Vagina (tissue), 2 donors: ENCODE data around the gene TMEM52. TPM values are rescaled to one million over a fixed set of nuclear protein-coding genes. Genes with fewer than 3 reads are reported as not detected.

Experiments
- DNase-seq, 2 donors: peaks; one replicate each; pipeline ENCODE4 v3.0.0-alpha.2; 2017; ENCODE audit errors: extremely low spot score in 2 of 2
- H3K27ac ChIP-seq: fragments of 200-600 bp; sonication (generic); one replicate; pipeline ENCODE4 v1.5.1; 2019
- H3K27me3 ChIP-seq: fragments of 200-600 bp; sonication (generic); one replicate; pipeline ENCODE4 v1.5.1; 2019
- H3K36me3 ChIP-seq, 2 donors: fragments of 200-600 bp; sonication (generic); one replicate each; pipeline ENCODE4 v1.5.1; 2017 to 2019
- H3K4me1 ChIP-seq: fragments of 200-600 bp; sonication (generic); one replicate; pipeline ENCODE4 v1.5.1; 2019
- H3K4me3 ChIP-seq, 2 donors: fragments of 200-600 bp; sonication (generic); 1 replicate in 1 of 2; 2 replicates in 1 of 2; pipeline ENCODE4 v1.5.1; 2016 to 2019
- H3K9me3 ChIP-seq: fragments of 200-600 bp; sonication (generic); one replicate; pipeline ENCODE4 v1.5.1; 2019
- POLR2A ChIP-seq, 2 donors: fragments of 450-650 bp; IDR thresholded peaks; one replicate each; pipeline ENCODE4 v1.6.1; 2017; ENCODE audit warnings: antibody characterized with exemption in 2 of 2, mild to moderate bottlenecking in 2 of 2, moderate library complexity in 2 of 2
- POLR2AphosphoS5 ChIP-seq, 2 donors: sonication (generic); formaldehyde crosslinking; IDR thresholded peaks; one replicate each; pipeline ENCODE4 v1.9.0; 2017; ENCODE audit warnings: antibody characterized with exemption in 2 of 2, mild to moderate bottlenecking in 2 of 2, low read depth in 1 of 2; ENCODE audit not compliant: insufficient read depth in 1 of 2
- intact Hi-C: fragments of 100-400 bp; cut with DNase I; formaldehyde crosslinking; loops from one replicate; pipeline ENCODE4 v1.15.1; 2023
- total RNA-seq: library from RNA; depleted of rRNA; stranded (reverse); fragments of >200 nt; gene quantifications from one replicate; pipeline ENCODE4 v1.2.3, GENCODE V29; 2016
- TF ChIP-seq, protein P1 (sequence below), 3 experiments: fragments of 450-650 bp in 2 of 3; fragments of 200-600 bp in 1 of 3; sonication (generic) in 1 of 3; IDR thresholded peaks; one replicate each; pipeline ENCODE4 v1.5.1; 2017 to 2019; ENCODE audit warnings: antibody characterized with exemption in 3 of 3, mild to moderate bottlenecking in 2 of 3, moderate library complexity in 2 of 3

The TMEM52 gene
- total RNA-seq, 1 donor from 2014 or later = 5.9 TPM

DNA sequence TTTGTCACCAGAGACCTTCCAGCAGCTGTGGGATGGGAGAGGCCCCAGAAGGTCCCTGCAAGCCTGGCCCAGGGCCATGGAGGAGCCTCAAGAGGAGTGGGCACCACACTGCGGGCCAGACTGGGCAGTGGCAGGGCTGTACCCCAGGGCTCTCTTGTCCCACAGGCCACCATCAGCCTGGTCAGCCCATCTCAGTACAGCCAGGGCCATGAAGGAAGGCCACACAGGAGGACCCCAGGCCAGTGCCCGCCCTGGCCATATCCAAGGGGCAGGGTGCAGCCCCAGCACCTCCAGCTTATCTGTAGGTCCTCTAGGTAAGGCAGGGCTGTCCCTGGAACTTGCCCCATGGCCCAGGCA, 25.1 kb downstream of the TMEM52 start:
- H3K9me3 ChIP-seq = no peaks in the 10 kb centered on the region
- no peaks in the 10 kb centered on the region for H3K36me3 ChIP-seq
- intact Hi-C loops = no loop called here
- peaks cover 47% of the 10 kb centered on the region for H3K4me1 ChIP-seq
- no peak for DNase-seq
- H3K27ac ChIP-seq = peak overlapping the region; percentile 94
- H3K27me3 ChIP-seq = no peaks in the 10 kb centered on the region
- no peak for TF ChIP-seq POLR2A (IDR thresholded peaks at IDR 0.05)
- TF ChIP-seq POLR2AphosphoS5 (IDR thresholded peaks at IDR 0.05; ENCODE audit: insufficient read depth in 1 of 2, low read depth in 1 of 2) = no peak
- TF ChIP-seq, protein P1, sequence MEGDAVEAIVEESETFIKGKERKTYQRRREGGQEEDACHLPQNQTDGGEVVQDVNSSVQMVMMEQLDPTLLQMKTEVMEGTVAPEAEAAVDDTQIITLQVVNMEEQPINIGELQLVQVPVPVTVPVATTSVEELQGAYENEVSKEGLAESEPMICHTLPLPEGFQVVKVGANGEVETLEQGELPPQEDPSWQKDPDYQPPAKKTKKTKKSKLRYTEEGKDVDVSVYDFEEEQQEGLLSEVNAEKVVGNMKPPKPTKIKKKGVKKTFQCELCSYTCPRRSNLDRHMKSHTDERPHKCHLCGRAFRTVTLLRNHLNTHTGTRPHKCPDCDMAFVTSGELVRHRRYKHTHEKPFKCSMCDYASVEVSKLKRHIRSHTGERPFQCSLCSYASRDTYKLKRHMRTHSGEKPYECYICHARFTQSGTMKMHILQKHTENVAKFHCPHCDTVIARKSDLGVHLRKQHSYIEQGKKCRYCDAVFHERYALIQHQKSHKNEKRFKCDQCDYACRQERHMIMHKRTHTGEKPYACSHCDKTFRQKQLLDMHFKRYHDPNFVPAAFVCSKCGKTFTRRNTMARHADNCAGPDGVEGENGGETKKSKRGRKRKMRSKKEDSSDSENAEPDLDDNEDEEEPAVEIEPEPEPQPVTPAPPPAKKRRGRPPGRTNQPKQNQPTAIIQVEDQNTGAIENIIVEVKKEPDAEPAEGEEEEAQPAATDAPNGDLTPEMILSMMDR (IDR thresholded peaks at IDR 0.05) = no peak
- H3K4me3 ChIP-seq = no peak overlapping the region

DNA sequence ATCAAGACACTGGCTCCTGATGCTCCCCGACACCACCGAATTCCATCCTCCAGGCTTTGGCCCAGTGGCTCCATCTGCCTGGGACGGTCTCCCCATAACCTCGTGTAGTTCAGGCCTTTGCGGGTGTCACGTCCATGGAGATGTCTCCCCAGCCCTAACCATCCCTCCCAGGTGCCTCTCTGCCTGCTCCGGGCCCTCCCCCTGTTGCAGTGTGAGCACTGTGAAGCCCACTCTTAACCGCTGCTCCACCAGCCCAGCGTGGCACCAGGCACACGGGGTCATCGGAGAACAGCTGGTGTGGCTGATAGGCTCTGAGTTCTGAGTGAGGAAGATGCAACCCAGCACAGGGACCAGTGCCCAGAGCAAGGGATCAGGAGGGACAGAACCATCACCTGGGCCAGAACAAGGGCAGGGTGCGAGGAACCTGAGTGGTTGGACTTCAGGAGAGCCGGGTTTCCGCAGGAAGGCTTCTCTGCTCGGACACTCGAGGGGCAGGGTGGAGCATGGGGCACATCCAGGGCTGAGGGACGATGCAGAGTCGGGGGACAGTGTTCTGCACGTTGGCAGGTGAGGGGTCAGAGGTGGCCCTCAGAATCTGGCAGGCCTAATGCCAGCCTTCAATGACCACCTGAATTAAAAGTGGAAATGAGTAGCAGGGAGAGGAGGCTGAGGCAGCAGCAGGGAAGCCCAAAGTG, 25.6 kb downstream of the TMEM52 start:
- intact Hi-C loops = no loop called here
- Histone ChIP-seq H3K27ac (peak overlapping the region; percentile 94), H3K9me3 (no peaks in the 10 kb centered on the region), H3K36me3 (no peaks in the 10 kb centered on the region), H3K27me3 (no peaks in the 10 kb centered on the region), H3K4me3 (no peak overlapping the region), H3K4me1 (peaks cover 52% of the 10 kb centered on the region)
- TF ChIP-seq, protein P1 (IDR thresholded peaks at IDR 0.05) = no peak
- TF ChIP-seq POLR2A (IDR thresholded peaks at IDR 0.05) (no peak), POLR2AphosphoS5 (IDR thresholded peaks at IDR 0.05; ENCODE audit: insufficient read depth in 1 of 2, low read depth in 1 of 2) (no peak)
- no peak for DNase-seq

DNA sequence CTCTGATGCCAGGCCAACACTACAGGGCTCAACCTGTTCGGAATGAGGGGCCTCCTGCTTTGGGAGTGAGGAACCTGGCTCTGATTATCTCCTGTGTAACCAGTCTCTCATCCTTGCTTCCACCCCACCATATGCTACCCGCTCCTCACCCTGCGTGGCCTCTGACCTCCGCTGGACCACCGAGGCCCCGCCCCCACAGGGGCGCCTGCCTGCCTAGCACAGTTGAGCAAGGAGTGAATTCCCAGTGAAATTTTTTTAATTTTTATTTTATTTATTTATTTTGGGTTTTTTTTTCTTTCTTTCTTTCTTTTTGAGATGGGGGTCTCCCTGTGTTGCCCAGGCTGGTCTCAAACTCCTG, 26.3 kb downstream of the TMEM52 start:
- Histone ChIP-seq H3K27me3 (no peaks in the 10 kb centered on the region), H3K4me1 (peaks cover 59% of the 10 kb centered on the region), H3K4me3 (no peak overlapping the region), H3K9me3 (no peaks in the 10 kb centered on the region), H3K36me3 (no peaks in the 10 kb centered on the region), H3K27ac (peak overlapping the region; percentile 94)
- no peak for DNase-seq
- no peak for TF ChIP-seq POLR2A (IDR thresholded peaks at IDR 0.05)
- no peak for TF ChIP-seq POLR2AphosphoS5 (IDR thresholded peaks at IDR 0.05; ENCODE audit: insufficient read depth in 1 of 2, low read depth in 1 of 2)
- TF ChIP-seq, protein P1 (IDR thresholded peaks at IDR 0.05) = no peak
- intact Hi-C loops = no loop called here

DNA sequence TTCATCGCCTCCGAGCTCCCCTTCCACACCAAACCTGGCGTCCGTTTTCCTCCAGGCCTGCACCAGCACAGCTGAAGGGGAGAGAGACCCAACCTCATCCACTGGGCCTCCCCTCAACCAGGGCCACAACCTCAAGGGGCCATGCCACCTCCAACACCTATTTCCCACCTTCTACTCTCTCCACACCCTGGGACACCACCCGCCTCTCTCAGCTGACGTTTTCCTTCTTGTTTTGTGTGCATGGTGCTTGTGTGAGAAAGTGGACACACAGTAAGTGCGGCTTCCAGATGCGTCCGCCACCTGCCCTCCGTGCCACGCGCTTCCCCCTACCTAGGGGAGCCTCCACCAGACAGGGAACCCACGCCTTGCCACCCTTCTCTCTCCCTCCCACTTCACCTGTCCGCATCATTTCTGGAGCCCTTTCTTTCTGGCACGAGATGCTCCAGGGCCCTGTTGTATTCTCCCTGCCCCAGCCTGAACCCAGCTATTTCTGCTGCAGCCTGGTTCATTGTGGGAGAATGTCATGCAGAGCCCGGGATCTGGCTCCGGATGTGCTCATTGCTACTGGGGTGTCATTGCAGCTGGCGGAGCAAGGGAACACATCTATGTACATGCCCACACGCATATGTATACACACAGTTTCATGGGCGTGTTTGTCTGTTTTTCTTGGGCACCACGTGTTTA, 26.9 kb downstream of the TMEM52 start:
- Histone ChIP-seq H3K9me3 (no peaks in the 10 kb centered on the region), H3K36me3 (no peaks in the 10 kb centered on the region), H3K4me3 (peak overlapping the region; percentile 86 to 92), H3K27me3 (no peaks in the 10 kb centered on the region), H3K27ac (peak overlapping the region; percentile 94), H3K4me1 (peaks cover 64% of the 10 kb centered on the region)
- intact Hi-C loops = no loop called here
- DNase-seq = no peak
- no peak for TF ChIP-seq POLR2A (IDR thresholded peaks at IDR 0.05)
- TF ChIP-seq, protein P1 (IDR thresholded peaks at IDR 0.05) = no peak
- no peak for TF ChIP-seq POLR2AphosphoS5 (IDR thresholded peaks at IDR 0.05; ENCODE audit: insufficient read depth in 1 of 2, low read depth in 1 of 2)
